ENCODE measurements around the gene USP17L15. TPM values are rescaled to one million over a fixed set of nuclear protein-coding genes. Genes with fewer than 3 reads are reported as not detected.
A peak's percentile ranks its signal among the peaks of the same experiment; 100 is the strongest.
"Not testable (repeated sequence)": the region's sequence is repeated elsewhere in the genome, so short reads cannot be mapped to it uniquely, and the experiment has no call there.

Gene USP17L15, protein sequence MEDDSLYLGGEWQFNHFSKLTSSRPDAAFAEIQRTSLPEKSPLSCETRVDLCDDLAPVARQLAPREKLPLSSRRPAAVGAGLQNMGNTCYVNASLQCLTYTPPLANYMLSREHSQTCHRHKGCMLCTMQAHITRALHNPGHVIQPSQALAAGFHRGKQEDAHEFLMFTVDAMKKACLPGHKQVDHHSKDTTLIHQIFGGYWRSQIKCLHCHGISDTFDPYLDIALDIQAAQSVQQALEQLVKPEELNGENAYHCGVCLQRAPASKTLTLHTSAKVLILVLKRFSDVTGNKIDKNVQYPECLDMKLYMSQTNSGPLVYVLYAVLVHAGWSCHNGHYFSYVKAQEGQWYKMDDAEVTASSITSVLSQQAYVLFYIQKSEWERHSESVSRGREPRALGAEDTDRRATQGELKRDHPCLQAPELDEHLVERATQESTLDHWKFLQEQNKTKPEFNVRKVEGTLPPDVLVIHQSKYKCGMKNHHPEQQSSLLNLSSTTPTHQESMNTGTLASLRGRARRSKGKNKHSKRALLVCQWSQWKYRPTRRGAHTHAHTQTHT
- total RNA-seq (ENCODE audit: low replicate concordance), result not detected in 2 replicates
- long read RNA-seq, result 0 reads

DNA sequence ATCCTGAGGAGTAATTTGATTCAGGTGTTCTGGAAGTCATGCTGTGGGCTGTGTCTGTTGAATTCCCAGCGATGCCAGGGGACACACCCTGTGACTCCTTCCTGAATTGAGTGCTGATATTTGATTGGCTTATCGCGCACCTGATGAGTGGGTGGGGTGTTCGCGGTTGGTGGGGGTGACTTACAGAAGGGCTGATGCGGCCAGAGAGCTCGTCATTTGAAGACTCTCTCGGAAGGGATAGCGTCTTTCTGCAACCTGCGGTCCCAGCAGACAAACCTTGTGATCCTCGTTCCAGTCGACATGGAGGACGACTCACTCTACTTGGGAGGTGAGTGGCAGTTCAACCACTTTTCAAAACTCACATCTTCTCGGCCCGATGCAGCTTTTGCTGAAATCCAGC is at the start of gene USP17L15:
USP17L15 (plus strand) TSS at position 301 of the 400 bp plus-strand sequence; CDS start at position 301, 0 bp downstream.
- not testable (repeated sequence) for H3K27ac Mint-ChIP-seq, H3K4me3 Mint-ChIP-seq

DNA sequence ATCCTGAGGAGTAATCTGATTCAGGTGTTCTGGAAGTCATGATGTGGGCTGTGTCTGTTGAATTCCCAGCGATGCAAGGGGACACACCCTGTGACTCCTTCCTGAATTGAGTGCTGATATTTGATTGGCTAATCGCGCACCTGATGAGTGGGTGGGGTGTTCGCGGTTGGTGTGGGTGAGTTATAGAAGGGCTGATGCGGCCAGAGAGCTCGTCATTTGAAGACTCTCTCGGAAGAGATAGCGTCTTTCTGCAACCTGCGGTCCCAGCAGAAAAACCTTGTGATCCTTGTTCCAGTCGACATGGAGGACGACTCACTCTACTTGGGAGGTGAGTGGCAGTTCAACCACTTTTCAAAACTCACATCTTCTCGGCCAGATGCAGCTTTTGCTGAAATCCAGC is 23.8 kb upstream of the USP17L15 start, which contains the start of gene USP17L10:
USP17L10 (plus strand) TSS at position 301 of the 400 bp plus-strand sequence; CDS start at position 301, 0 bp downstream.
- not testable (repeated sequence) for H3K27me3 Mint-ChIP-seq; H3K4me1 Mint-ChIP-seq (ENCODE audit: unreplicated experiment); DNase-seq (ENCODE audit: extremely low spot score, unreplicated experiment); H3K27ac Mint-ChIP-seq; H3K9me3 Mint-ChIP-seq; H3K36me3 Mint-ChIP-seq; H3K4me3 Mint-ChIP-seq

More for the DNA sequence above, at the start of gene USP17L15:
- H3K9me3 Mint-ChIP-seq; H3K4me1 Mint-ChIP-seq (ENCODE audit: unreplicated experiment); DNase-seq (ENCODE audit: extremely low spot score, unreplicated experiment); H3K27me3 Mint-ChIP-seq; H3K36me3 Mint-ChIP-seq: not testable (repeated sequence)

DNA sequence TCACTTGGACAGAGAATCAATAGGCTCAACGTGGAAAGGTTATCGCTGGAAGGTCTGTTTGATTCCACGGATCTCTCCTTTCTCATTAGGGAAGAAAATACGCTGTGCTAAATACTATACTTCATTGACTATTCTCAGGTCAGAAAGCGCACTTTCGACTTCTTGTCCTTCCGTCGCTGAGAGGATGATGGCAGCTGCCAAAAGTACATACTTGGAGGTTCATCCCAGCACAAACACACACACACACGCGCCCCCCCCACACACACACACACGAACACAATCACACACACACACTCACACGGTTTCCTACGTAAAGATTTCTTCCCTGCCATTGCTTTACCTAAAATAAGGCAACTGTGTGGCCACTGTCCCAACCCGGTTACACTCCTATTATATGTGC is 19.5 kb upstream of the USP17L15 start:
- H3K27me3 Mint-ChIP-seq; H3K4me3 Mint-ChIP-seq; H3K27ac Mint-ChIP-seq; H3K9me3 Mint-ChIP-seq; H3K36me3 Mint-ChIP-seq; DNase-seq (ENCODE audit: extremely low spot score, unreplicated experiment); H3K4me1 Mint-ChIP-seq (ENCODE audit: unreplicated experiment): not testable (repeated sequence)

DNA sequence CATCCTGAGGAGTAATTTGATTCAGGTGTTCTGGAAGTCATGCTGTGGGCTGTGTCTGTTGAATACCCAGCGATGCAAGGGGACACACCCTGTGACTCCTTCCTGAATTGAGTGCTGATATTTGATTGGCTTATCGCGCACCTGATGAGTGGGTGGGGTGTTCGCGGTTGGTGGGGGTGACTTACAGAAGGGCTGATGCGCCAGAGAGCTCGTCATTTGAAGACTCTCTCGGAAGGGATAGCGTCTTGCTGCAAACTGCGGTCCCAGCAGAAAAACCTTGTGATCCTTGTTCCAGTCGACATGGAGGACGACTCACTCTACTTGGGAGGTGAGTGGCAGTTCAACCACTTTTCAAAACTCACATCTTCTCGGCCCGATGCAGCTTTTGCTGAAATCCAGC is 19.1 kb upstream of the USP17L15 start, which contains the start of gene USP17L11:
USP17L11 (plus strand) TSS at position 301 of the 400 bp plus-strand sequence; CDS start at position 301, 0 bp downstream.
- H3K36me3 Mint-ChIP-seq; H3K9me3 Mint-ChIP-seq; H3K4me3 Mint-ChIP-seq; H3K27me3 Mint-ChIP-seq; H3K27ac Mint-ChIP-seq; DNase-seq (ENCODE audit: extremely low spot score, unreplicated experiment); H3K4me1 Mint-ChIP-seq (ENCODE audit: unreplicated experiment): not testable (repeated sequence)

DNA sequence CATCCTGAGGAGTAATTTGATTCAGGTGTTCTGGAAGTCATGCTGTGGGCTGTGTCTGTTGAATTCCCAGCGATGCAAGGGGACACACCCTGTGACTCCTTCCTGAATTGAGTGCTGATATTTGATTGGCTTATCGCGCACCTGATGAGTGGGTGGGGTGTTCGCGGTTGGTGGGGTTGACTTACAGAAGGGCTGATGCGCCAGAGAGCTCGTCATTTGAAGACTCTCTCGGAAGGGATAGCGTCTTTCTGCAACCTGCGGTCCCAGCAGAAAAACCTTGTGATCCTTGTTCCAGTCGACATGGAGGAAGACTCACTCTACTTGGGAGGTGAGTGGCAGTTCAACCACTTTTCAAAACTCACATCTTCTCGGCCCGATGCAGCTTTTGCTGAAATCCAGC is 14.3 kb upstream of the USP17L15 start, which contains the start of gene USP17L12:
USP17L12 (plus strand) TSS at position 301 of the 400 bp plus-strand sequence; CDS start at position 301, 0 bp downstream.
- H3K36me3 Mint-ChIP-seq; H3K4me3 Mint-ChIP-seq; H3K4me1 Mint-ChIP-seq (ENCODE audit: unreplicated experiment): not testable (repeated sequence)

DNA sequence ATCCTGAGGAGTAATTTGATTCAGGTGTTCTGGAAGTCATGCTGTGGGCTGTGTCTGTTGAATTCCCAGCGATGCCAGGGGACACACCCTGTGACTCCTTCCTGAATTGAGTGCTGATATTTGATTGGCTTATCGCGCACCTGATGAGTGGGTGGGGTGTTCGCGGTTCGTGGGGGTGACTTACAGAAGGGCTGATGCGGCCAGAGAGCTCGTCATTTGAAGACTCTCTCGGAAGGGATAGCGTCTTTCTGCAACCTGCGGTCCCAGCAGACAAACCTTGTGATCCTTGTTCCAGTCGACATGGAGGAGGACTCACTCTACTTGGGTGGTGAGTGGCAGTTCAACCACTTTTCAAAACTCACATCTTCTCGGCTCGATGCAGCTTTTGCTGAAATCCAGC is 9.6 kb upstream of the USP17L15 start, which contains the start of gene USP17L13:
USP17L13 (plus strand) TSS at position 301 of the 400 bp plus-strand sequence; CDS start at position 301, 0 bp downstream.
- not testable (repeated sequence) for H3K9me3 Mint-ChIP-seq; H3K4me1 Mint-ChIP-seq (ENCODE audit: unreplicated experiment); H3K36me3 Mint-ChIP-seq; H3K4me3 Mint-ChIP-seq; H3K27ac Mint-ChIP-seq; H3K27me3 Mint-ChIP-seq; DNase-seq (ENCODE audit: extremely low spot score, unreplicated experiment)

More for the DNA sequence above, 14.3 kb upstream of the USP17L15 start, which contains the start of gene USP17L12:
- DNase-seq (ENCODE audit: extremely low spot score, unreplicated experiment); H3K27ac Mint-ChIP-seq; H3K27me3 Mint-ChIP-seq; H3K9me3 Mint-ChIP-seq: not testable (repeated sequence)

DNA sequence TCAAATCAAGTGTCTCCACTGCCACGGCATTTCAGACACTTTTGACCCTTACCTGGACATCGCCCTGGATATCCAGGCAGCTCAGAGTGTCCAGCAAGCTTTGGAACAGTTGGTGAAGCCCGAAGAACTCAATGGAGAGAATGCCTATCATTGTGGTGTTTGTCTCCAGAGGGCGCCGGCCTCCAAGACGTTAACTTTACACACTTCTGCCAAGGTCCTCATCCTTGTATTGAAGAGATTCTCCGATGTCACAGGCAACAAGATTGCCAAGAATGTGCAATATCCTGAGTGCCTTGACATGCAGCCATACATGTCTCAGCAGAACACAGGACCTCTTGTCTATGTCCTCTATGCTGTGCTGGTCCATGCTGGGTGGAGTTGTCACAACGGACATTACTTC is 3.9 kb upstream of the USP17L15 start:
- not testable (repeated sequence) for DNase-seq (ENCODE audit: extremely low spot score, unreplicated experiment); H3K27ac Mint-ChIP-seq; H3K4me3 Mint-ChIP-seq; H3K27me3 Mint-ChIP-seq; H3K4me1 Mint-ChIP-seq (ENCODE audit: unreplicated experiment); H3K9me3 Mint-ChIP-seq; H3K36me3 Mint-ChIP-seq

DNA sequence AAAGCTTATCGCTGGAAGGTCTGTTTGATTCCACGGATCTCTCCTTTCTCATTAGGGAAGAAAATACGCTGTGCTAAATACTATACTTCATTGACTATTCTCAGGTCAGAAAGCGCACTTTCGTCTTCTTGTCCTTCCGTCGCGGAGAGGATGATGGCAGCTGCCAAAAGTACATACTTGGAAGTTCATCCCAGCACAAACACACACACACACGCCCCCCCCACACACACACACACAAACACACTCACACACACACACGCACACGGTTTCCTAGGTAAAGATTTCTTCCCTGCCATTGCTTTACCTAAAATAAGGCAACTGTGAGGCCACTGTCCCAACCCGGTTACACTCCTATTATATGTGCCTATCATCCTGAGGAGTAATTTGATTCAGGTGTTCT is 4.3 kb downstream of the USP17L15 start:
- not testable (repeated sequence) for H3K9me3 Mint-ChIP-seq; H3K4me1 Mint-ChIP-seq (ENCODE audit: unreplicated experiment); DNase-seq (ENCODE audit: extremely low spot score, unreplicated experiment); H3K27me3 Mint-ChIP-seq; H3K27ac Mint-ChIP-seq; H3K4me3 Mint-ChIP-seq; H3K36me3 Mint-ChIP-seq

DNA sequence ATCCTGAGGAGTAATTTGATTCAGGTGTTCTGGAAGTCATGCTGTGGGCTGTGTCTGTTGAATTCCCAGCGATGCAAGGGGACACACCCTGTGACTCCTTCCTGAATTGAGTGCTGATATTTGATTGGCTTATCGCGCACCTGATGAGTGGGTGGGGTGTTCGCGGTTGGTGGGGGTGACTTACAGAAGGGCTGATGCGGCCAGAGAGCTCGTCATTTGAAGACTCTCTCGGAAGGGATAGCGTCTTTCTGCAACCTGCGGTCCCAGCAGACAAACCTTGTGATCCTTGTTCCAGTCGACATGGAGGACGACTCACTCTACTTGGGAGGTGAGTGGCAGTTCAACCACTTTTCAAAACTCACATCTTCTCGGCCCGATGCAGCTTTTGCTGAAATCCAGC is 9.4 kb downstream of the USP17L15 start, which contains the start of gene USP17L17:
USP17L17 (plus strand) TSS at position 301 of the 400 bp plus-strand sequence; CDS start at position 301, 0 bp downstream.
- DNase-seq (ENCODE audit: extremely low spot score, unreplicated experiment); H3K4me3 Mint-ChIP-seq; H3K27me3 Mint-ChIP-seq: not testable (repeated sequence)

DNA sequence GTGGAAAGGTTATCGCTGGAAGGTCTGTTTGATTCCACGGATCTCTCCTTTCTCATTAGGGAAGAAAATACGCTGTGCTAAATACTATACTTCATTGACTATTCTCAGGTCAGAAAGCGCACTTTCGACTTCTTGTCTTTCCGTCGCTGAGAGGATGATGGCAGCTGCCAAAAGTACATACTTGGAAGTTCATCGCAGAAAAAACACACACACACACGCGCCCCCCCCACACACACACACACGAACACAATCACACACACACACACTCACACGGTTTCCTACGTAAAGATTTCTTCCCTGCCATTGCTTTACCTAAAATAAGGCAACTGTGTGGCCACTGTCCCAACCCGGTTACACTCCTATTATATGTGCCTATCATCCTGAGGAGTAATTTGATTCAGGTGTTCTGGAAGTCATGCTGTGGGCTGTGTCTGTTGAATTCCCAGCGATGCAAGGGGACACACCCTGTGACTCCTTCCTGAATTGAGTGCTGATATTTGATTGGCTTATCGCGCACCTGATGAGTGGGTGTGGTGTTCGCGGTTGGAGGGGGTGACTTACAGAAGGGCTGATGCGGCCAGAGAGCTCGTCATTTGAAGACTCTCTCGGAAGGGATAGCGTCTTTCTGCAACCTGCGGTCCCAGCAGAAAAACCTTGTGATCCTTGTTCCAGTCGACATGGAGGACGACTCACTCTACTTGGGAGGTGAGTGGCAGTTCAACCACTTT is 13.9 kb downstream of the USP17L15 start, which contains the start of gene USP17L18:
USP17L18 (plus strand) TSS at position 678 of the 728 bp plus-strand sequence; CDS start at position 678, 0 bp downstream.
- peak; percentile 62 for DNase-seq (ENCODE audit: extremely low spot score, unreplicated experiment)
- H3K27ac Mint-ChIP-seq; H3K36me3 Mint-ChIP-seq; H3K4me3 Mint-ChIP-seq; H3K4me1 Mint-ChIP-seq (ENCODE audit: unreplicated experiment); H3K27me3 Mint-ChIP-seq; H3K9me3 Mint-ChIP-seq: not testable (repeated sequence)

More for the DNA sequence above, 9.4 kb downstream of the USP17L15 start, which contains the start of gene USP17L17:
- not testable (repeated sequence) for H3K36me3 Mint-ChIP-seq; H3K9me3 Mint-ChIP-seq; H3K27ac Mint-ChIP-seq; H3K4me1 Mint-ChIP-seq (ENCODE audit: unreplicated experiment)

DNA sequence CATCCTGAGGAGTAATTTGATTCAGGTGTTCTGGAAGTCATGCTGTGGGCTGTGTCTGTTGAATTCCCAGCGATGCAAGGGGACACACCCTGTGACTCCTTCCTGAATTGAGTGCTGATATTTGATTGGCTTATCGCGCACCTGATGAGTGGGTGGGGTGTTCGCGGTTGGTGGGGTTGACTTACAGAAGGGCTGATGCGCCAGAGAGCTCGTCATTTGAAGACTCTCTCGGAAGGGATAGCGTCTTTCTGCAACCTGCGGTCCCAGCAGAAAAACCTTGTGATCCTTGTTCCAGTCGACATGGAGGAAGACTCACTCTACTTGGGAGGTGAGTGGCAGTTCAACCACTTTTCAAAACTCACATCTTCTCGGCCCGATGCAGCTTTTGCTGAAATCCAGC is 18.9 kb downstream of the USP17L15 start, which contains the start of gene USP17L19:
USP17L19 (plus strand) TSS at position 301 of the 400 bp plus-strand sequence; CDS start at position 301, 0 bp downstream.
- DNase-seq (ENCODE audit: extremely low spot score, unreplicated experiment); H3K4me3 Mint-ChIP-seq; H3K36me3 Mint-ChIP-seq; H3K4me1 Mint-ChIP-seq (ENCODE audit: unreplicated experiment); H3K27me3 Mint-ChIP-seq; H3K9me3 Mint-ChIP-seq; H3K27ac Mint-ChIP-seq: not testable (repeated sequence)

DNA sequence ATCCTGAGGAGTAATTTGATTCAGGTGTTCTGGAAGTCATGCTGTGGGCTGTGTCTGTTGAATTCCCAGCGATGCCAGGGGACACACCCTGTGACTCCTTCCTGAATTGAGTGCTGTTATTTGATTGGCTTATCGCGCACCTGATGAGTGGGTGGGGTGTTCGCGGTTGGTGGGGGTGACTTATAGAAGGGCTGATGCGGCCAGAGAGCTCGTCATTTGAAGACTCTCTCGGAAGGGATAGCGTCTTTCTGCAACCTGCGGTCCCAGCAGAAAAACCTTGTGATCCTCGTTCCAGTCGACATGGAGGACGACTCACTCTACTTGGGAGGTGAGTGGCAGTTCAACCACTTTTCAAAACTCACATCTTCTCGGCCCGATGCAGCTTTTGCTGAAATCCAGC is 23.6 kb downstream of the USP17L15 start, which contains the start of gene USP17L20:
USP17L20 (plus strand) TSS at position 301 of the 400 bp plus-strand sequence; CDS start at position 301, 0 bp downstream.
- not testable (repeated sequence) for H3K27ac Mint-ChIP-seq; DNase-seq (ENCODE audit: extremely low spot score, unreplicated experiment); H3K4me1 Mint-ChIP-seq (ENCODE audit: unreplicated experiment); H3K4me3 Mint-ChIP-seq; H3K36me3 Mint-ChIP-seq; H3K27me3 Mint-ChIP-seq; H3K9me3 Mint-ChIP-seq

DNA sequence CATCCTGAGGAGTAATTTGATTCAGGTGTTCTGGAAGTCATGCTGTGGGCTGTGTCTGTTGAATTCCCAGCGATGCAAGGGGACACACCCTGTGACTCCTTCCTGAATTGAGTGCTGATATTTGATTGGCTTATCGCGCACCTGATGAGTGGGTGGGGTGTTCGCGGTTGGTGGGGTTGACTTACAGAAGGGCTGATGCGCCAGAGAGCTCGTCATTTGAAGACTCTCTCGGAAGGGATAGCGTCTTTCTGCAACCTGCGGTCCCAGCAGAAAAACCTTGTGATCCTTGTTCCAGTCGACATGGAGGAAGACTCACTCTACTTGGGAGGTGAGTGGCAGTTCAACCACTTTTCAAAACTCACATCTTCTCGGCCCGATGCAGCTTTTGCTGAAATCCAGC is 28.4 kb downstream of the USP17L15 start, which contains the start of gene USP17L21:
USP17L21 (plus strand) TSS at position 301 of the 400 bp plus-strand sequence; CDS start at position 301, 0 bp downstream.
- H3K4me1 Mint-ChIP-seq (ENCODE audit: unreplicated experiment); H3K27ac Mint-ChIP-seq; DNase-seq (ENCODE audit: extremely low spot score, unreplicated experiment); H3K4me3 Mint-ChIP-seq; H3K36me3 Mint-ChIP-seq; H3K27me3 Mint-ChIP-seq; H3K9me3 Mint-ChIP-seq: not testable (repeated sequence)

Data from type B pancreatic cell (in vitro differentiated cells).